SK-N-SH (cell line): ENCODE results near the gene IL1RAP. TPM values are rescaled to one million over a fixed set of nuclear protein-coding genes. Genes with fewer than 3 reads are reported as not detected.

ENCODE experiments used
- CTCF ChIA-PET: fragments of 300-600, 350-600 bp; formaldehyde crosslinking; extraction: SDS; loops from one replicate; lab custom pipeline; 2021; lab: Yijun Ruan, JAX
- POLR2A ChIA-PET: fragments of 350-600 bp; sonication (Branson Sonifier 250); formaldehyde crosslinking; extraction: SDS; loops from one replicate; lab custom pipeline; 2020; ENCODE audit warnings: antibody characterized with exemption, inconsistent platforms; lab: Yijun Ruan, JAX
- DNase-seq: peaks from one replicate; pipeline ENCODE4 v3.0.0; 2012
- H2AFZ ChIP-seq: fragments of 200-600 bp; sonication (generic); 2 replicates; pipeline ENCODE4 v1.8.1; 2016; ENCODE audit warnings: antibody characterized with exemption, mild to moderate bottlenecking, low read depth
- H3F3A ChIP-seq: fragments of 200-600 bp; sonication (generic); replicated peaks from 2 replicates; pipeline ENCODE3; 2016; ENCODE audit warnings: antibody characterized with exemption, mild to moderate bottlenecking; ENCODE audit not compliant: insufficient read depth
- H3K27ac ChIP-seq, 2 experiments: fragments of 200-500 bp in 1 of 2; fragments of 200-600 bp in 1 of 2; sonication (Bioruptor generic) in 1 of 2; sonication (generic), shearing (Covaris generic) in 1 of 2; 2 replicates each; pipeline versions ENCODE4 v1.5.1 to v1.6.1; 2014 to 2016; ENCODE audit warnings: low read depth in 2 of 2, inconsistent platforms in 1 of 2, low read length in 1 of 2, mild to moderate bottlenecking in 1 of 2, mixed read lengths in 1 of 2
- H3K27me3 ChIP-seq: fragments of 200-600 bp; sonication (generic), shearing (Covaris generic); 2 replicates; pipeline ENCODE4 v1.6.1; 2016; ENCODE audit warnings: mixed run types; ENCODE audit not compliant: insufficient read depth
- H3K36me3 ChIP-seq, 2 experiments: fragments of 200-500 bp in 1 of 2; fragments of 200-600 bp in 1 of 2; sonication (Bioruptor generic) in 1 of 2; sonication (generic) in 1 of 2; replicated peaks in 1 of 2; 2 replicates each; pipeline versions ENCODE3 to v1.5.1; 2014 to 2016; ENCODE audit warnings: low read length in 1 of 2, mild to moderate bottlenecking in 1 of 2; ENCODE audit not compliant: insufficient read depth in 2 of 2, control insufficient read depth in 1 of 2
- H3K4me1 ChIP-seq, 2 experiments: fragments of 200-500 bp in 1 of 2; fragments of 200-600 bp in 1 of 2; sonication (Bioruptor generic) in 1 of 2; sonication (generic), shearing (Covaris generic) in 1 of 2; 2 replicates each; pipeline versions ENCODE4 v1.5.1 to v1.6.1; 2014 to 2016; ENCODE audit warnings: low read depth in 1 of 2, low read length in 1 of 2, mixed run types in 1 of 2; ENCODE audit not compliant: insufficient read depth in 2 of 2, control insufficient read depth in 1 of 2
- H3K4me2 ChIP-seq: fragments of 200-600 bp; sonication (generic), shearing (Covaris generic); 2 replicates; pipeline ENCODE4 v1.6.1; 2017; ENCODE audit warnings: mixed run types
- H3K4me3 ChIP-seq, 2 experiments: fragments of 200-500 bp in 1 of 2; fragments of 200-600 bp in 1 of 2; sonication (Bioruptor generic) in 1 of 2; sonication (generic), shearing (Covaris generic) in 1 of 2; 2 replicates each; pipeline versions ENCODE4 v1.5.1 to v1.8.1; 2014 to 2016; ENCODE audit warnings: low read depth in 2 of 2, inconsistent platforms in 1 of 2, low read length in 1 of 2, mild to moderate bottlenecking in 1 of 2, mixed read lengths in 1 of 2, moderate library complexity in 1 of 2
- H3K79me2 ChIP-seq: fragments of 200-600 bp; sonication (generic); 2 replicates; pipeline ENCODE4 v1.8.1; 2017; ENCODE audit warnings: mild to moderate bottlenecking; ENCODE audit not compliant: insufficient read depth
- H3K9ac ChIP-seq: fragments of 200-600 bp; sonication (generic); 2 replicates; pipeline ENCODE4 v1.6.1; 2017; ENCODE audit warnings: mixed run types
- H3K9me2 ChIP-seq: fragments of 200-600 bp; sonication (generic); 2 replicates; pipeline ENCODE4 v1.6.1; 2017; ENCODE audit warnings: mixed run types
- H3K9me3 ChIP-seq: fragments of 200-600 bp; sonication (generic); 2 replicates; pipeline ENCODE4 v1.6.1; 2017; ENCODE audit warnings: mixed run types, mild to moderate bottlenecking, moderate library complexity
- H4K20me1 ChIP-seq: fragments of 200-600 bp; sonication (generic); 2 replicates; pipeline ENCODE4 v1.6.1; 2017; ENCODE audit warnings: mild to moderate bottlenecking, mixed run types; ENCODE audit not compliant: insufficient read depth
- ELF1 ChIP-seq: IDR thresholded peaks from 2 replicates; pipeline ENCODE4 v1.4.0; 2012
- EP300 ChIP-seq, 2 experiments: IDR thresholded peaks; 2 replicates each; pipeline versions ENCODE4 v1.4.0 to v1.6.1; 2012; ENCODE audit warnings: borderline replicate concordance in 1 of 2, low read depth in 1 of 2, low read length in 1 of 2
- FOSL2 ChIP-seq: IDR thresholded peaks from 2 replicates; pipeline ENCODE4 v1.4.0; 2012; ENCODE audit warnings: low read depth, mild to moderate bottlenecking, moderate library complexity, borderline replicate concordance
- FOXJ3 ChIP-seq: sonication (generic); formaldehyde crosslinking; IDR thresholded peaks from 2 replicates; pipeline ENCODE4 v1.5.1; 2020; ENCODE audit warnings: mild to moderate bottlenecking, missing genetic modification reagents
- NRF1 ChIP-seq: IDR thresholded peaks from 2 replicates; pipeline ENCODE4 v1.6.1; 2012; ENCODE audit warnings: low read depth, mild to moderate bottlenecking, low read length
- RAD21 ChIP-seq: IDR thresholded peaks from 2 replicates; pipeline ENCODE4 v1.6.1; 2012; ENCODE audit warnings: mild to moderate bottlenecking, low read length
- RXRA ChIP-seq: IDR thresholded peaks from 2 replicates; pipeline ENCODE4 v1.4.0; 2012; ENCODE audit warnings: low read depth, mild to moderate bottlenecking, borderline replicate concordance
- SIN3A ChIP-seq: IDR thresholded peaks from 2 replicates; pipeline ENCODE4 v1.6.1; 2012; ENCODE audit warnings: low read depth, mild to moderate bottlenecking, low read length, moderate library complexity, borderline replicate concordance
- TCF12 ChIP-seq: IDR thresholded peaks from 2 replicates; pipeline ENCODE4 v1.4.0; 2012
- YY1 ChIP-seq: IDR thresholded peaks from 2 replicates; pipeline ENCODE4 v1.4.0; 2012; ENCODE audit warnings: low read depth, mild to moderate bottlenecking
- WGBS: methylation state at CpG from one replicate; pipeline ENCODE4 v1.1.6; 2017; ENCODE audit warnings: low lambda C conversion rate; 5-methylcytosine and 5-hydroxymethylcytosine counted together
- polyA plus RNA-seq, 3 experiments: library from polyadenylated mRNA; depleted of rRNA; stranded (reverse); fragments of >200 nt; gene quantifications; 2 replicates each; pipeline ENCODE4 v1.2.3, GENCODE V29; 2012
- TF ChIP-seq, protein P1 (sequence below): IDR thresholded peaks from 2 replicates; pipeline ENCODE4 v1.4.0; 2012; ENCODE audit warnings: low read depth, borderline replicate concordance
- TF ChIP-seq, protein P2 (sequence below): fragments of 200-600 bp; sonication (generic); IDR thresholded peaks from 2 replicates; pipeline ENCODE4 v1.6.1; 2017; ENCODE audit warnings: antibody characterized with exemption, mild to moderate bottlenecking, moderate library complexity
- TF ChIP-seq, protein P3 (sequence below): IDR thresholded peaks from 2 replicates; pipeline ENCODE4; 2012
- TF ChIP-seq, protein P4 (sequence below): fragments of 150-350 bp; IDR thresholded peaks from 2 replicates; pipeline ENCODE4 v1.6.1; 2016; ENCODE audit warnings: mild to moderate bottlenecking, low read depth, low read length
- TF ChIP-seq, protein P5 (sequence below): fragments of 150-350 bp; IDR thresholded peaks from 2 replicates; pipeline ENCODE4 v1.6.1; 2017; ENCODE audit warnings: antibody characterized with exemption, low read length, low read depth, borderline replicate concordance

The IL1RAP gene
- polyA plus RNA-seq, 1 of the 3 experiments (the other 2 are of a cell fraction), result 7.6 TPM

DNA sequence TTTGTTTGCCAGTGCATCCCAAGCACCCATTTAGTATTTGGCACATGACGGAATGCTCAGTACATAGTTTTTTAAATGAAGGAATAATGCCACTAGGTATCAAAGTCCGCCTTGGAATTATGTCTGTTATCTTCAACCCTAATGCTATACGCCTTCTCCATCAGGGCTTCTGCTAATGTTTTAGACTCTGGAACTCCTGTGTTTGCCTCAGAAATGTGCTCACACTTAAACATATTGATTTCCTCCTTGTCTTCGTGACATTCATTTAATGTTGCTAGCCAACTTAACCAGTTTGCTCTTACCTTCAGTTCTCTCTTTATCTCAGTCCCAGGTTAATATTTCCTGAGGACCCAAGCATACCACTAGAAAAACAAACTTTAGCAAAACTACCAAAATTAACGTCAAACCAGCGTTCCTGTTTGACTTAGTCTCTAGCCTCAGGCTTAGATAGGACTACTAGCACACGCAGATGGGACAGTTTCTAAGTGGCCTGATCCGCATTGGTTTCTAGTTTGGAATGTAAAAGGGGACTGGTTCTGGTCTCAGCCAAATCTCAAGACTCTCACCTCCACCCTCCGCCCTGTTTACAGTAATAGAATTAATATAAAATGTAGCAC lies 81.4 kb downstream of the IL1RAP start:
- Histone ChIP-seq H3F3A (no peaks in the 10 kb centered on the region), H2AFZ (no peak overlapping the region), H3K9me3 (no peaks in the 10 kb centered on the region), H3K79me2 (no peaks in the 10 kb centered on the region; the same call in 1 of the 2 replicates), H3K36me3 (peaks cover 0 to 4% of the 10 kb centered on the region in 2 experiments), H3K9me2 (no peaks in the 10 kb centered on the region)
- CTCF ChIA-PET, result interaction anchor here (1.0 kb wide), 1 partner anchor 24 kb away, joined by 3 read pairs; no protein-coding TSS in a partner anchor
- TF ChIP-seq, protein P1, sequence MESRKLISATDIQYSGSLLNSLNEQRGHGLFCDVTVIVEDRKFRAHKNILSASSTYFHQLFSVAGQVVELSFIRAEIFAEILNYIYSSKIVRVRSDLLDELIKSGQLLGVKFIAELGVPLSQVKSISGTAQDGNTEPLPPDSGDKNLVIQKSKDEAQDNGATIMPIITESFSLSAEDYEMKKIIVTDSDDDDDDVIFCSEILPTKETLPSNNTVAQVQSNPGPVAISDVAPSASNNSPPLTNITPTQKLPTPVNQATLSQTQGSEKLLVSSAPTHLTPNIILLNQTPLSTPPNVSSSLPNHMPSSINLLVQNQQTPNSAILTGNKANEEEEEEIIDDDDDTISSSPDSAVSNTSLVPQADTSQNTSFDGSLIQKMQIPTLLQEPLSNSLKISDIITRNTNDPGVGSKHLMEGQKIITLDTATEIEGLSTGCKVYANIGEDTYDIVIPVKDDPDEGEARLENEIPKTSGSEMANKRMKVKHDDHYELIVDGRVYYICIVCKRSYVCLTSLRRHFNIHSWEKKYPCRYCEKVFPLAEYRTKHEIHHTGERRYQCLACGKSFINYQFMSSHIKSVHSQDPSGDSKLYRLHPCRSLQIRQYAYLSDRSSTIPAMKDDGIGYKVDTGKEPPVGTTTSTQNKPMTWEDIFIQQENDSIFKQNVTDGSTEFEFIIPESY, result no peak
- TF ChIP-seq, protein P2, sequence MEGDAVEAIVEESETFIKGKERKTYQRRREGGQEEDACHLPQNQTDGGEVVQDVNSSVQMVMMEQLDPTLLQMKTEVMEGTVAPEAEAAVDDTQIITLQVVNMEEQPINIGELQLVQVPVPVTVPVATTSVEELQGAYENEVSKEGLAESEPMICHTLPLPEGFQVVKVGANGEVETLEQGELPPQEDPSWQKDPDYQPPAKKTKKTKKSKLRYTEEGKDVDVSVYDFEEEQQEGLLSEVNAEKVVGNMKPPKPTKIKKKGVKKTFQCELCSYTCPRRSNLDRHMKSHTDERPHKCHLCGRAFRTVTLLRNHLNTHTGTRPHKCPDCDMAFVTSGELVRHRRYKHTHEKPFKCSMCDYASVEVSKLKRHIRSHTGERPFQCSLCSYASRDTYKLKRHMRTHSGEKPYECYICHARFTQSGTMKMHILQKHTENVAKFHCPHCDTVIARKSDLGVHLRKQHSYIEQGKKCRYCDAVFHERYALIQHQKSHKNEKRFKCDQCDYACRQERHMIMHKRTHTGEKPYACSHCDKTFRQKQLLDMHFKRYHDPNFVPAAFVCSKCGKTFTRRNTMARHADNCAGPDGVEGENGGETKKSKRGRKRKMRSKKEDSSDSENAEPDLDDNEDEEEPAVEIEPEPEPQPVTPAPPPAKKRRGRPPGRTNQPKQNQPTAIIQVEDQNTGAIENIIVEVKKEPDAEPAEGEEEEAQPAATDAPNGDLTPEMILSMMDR, result no peak
- TF ChIP-seq NRF1, result no peak
- no peak for TF ChIP-seq FOSL2
- TF ChIP-seq, protein P3, sequence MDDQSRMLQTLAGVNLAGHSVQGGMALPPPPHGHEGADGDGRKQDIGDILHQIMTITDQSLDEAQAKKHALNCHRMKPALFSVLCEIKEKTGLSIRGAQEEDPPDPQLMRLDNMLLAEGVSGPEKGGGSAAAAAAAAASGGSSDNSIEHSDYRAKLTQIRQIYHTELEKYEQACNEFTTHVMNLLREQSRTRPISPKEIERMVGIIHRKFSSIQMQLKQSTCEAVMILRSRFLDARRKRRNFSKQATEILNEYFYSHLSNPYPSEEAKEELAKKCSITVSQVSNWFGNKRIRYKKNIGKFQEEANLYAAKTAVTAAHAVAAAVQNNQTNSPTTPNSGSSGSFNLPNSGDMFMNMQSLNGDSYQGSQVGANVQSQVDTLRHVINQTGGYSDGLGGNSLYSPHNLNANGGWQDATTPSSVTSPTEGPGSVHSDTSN, result no peak
- TF ChIP-seq FOXJ3, result no peak
- no peak for TF ChIP-seq ELF1
- no peak for TF ChIP-seq TCF12
- no peak for TF ChIP-seq YY1
- TF ChIP-seq SIN3A, result no peak
- TF ChIP-seq, protein P4, sequence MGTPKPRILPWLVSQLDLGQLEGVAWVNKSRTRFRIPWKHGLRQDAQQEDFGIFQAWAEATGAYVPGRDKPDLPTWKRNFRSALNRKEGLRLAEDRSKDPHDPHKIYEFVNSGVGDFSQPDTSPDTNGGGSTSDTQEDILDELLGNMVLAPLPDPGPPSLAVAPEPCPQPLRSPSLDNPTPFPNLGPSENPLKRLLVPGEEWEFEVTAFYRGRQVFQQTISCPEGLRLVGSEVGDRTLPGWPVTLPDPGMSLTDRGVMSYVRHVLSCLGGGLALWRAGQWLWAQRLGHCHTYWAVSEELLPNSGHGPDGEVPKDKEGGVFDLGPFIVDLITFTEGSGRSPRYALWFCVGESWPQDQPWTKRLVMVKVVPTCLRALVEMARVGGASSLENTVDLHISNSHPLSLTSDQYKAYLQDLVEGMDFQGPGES, result no peak
- TF ChIP-seq, protein P5, sequence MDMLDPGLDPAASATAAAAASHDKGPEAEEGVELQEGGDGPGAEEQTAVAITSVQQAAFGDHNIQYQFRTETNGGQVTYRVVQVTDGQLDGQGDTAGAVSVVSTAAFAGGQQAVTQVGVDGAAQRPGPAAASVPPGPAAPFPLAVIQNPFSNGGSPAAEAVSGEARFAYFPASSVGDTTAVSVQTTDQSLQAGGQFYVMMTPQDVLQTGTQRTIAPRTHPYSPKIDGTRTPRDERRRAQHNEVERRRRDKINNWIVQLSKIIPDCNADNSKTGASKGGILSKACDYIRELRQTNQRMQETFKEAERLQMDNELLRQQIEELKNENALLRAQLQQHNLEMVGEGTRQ, result no peak
- TF ChIP-seq EP300 (IDR thresholded peaks at IDR 0.05; ENCODE audit: borderline replicate concordance in 1 of 2, low read depth in 1 of 2, low read length in 1 of 2), result no peak
- TF ChIP-seq RAD21, result no peak
- TF ChIP-seq RXRA, result no peak
- TF ChIP-seq, all 33 proteins: peak for 0
- Histone ChIP-seq H3K4me1 (peaks cover 0 to 12% of the 10 kb centered on the region in 2 experiments; a peak in 1 of 4 replicates), H3K9ac (no peak overlapping the region), H4K20me1 (no peaks in the 10 kb centered on the region), H3K4me3 (no peak overlapping the region), H3K4me2 (no peak overlapping the region), H3K27ac (no peak overlapping the region), H3K27me3 (no peaks in the 10 kb centered on the region)
- POLR2A ChIA-PET, result no interaction called here
- 54% methylated on average over 9 of the region's 9 CpGs for WGBS
- DNase-seq, result no peak
